ENCODE data around the gene CSTF1. TPM values are rescaled to one million over a fixed set of nuclear protein-coding genes. Genes with fewer than 3 reads are reported as not detected.

Gene CSTF1
- total and polyA plus RNA-seq, 2 of the 8 experiments (the other 6 are each of a cell fraction or from before 2014, with no cell fraction given) = 59.4 to 83.5 TPM

DNA sequence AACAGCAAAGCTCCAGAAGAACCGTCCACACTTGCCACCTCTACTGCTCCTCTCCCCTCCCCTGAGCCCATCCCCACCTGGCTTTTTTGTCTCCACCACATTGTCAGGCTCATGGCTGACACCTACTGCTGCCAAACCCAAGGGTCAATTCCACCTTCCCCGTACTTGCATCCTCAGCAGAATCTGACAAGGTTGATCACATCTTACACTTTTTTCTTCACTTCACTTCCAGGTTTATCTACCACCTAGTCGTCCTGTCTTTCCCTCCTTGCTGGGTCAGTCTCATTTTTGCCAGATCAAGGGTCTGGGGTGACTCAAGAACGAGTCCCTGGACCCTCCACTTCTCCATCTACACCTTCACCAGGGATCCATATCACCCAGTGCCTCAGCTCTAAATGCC lies 3.6 kb upstream of the CSTF1 start (continued):
- TF ChIP-seq CTBP2 (IDR thresholded peaks at IDR 0.05; ENCODE audit: borderline replicate concordance, insufficient read depth, insufficient read length, low read length) (no peak), SIX5 (IDR thresholded peaks at IDR 0.05; ENCODE audit: low read depth, low read length) (no peak)
